Right renal pelvis (tissue), 4 donors: ENCODE results near the gene WFDC1. TPM values are rescaled to one million over a fixed set of nuclear protein-coding genes. Genes with fewer than 3 reads are reported as not detected.

Experiments used
- DNase-seq, 4 donors: peaks; one replicate each; pipeline ENCODE4 v3.0.0-alpha.2; 2013; ENCODE audit warnings: low read depth in 4 of 4, low spot score in 3 of 4, missing footprints in 1 of 4
- polyA plus RNA-seq, 4 donors: library from polyadenylated mRNA; unstranded; fragments of 120-200 nt; gene quantifications; one replicate each; pipeline ENCODE4 v1.2.1, GENCODE V29; 2013; ENCODE audit not compliant: insufficient read length in 4 of 4

The WFDC1 gene
- polyA plus RNA-seq, 4 donors: 2.8 to 5.0 (median 3.8) TPM

DNA sequence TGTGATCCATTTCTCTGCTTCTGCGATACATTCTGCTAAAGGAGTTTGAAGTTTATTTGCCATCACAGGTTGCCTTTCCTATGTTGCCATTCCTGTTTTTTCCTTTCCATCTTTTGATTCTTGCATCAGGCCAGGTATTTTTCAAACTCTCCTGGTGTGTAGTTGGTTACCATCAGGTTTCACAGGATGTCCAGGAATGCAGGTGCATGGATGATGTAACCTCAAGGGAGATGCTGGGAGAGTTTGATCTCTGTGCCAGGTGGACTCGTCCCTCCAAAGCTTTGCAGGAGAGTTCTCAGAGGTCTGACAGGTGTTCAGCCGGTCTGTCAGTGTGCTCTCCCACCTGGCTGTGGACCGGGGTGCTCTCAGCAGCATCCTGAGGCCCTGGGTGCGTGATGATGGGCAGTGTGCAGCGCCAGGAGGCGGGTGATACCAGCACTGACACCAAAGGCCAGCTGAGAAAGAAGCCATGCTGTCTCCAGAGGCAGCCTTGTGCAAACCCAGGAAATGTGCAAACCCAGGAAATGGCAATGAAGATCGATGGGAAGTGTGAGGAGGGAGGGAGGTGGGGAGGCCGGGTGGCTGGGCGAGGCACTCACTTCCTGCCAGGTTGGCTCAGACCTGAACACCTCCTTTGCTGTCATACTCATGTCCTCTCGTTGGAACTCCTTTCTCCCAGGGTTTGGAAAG is 75.4 kb downstream of the WFDC1 start:
- DNase-seq: no peak

DNA sequence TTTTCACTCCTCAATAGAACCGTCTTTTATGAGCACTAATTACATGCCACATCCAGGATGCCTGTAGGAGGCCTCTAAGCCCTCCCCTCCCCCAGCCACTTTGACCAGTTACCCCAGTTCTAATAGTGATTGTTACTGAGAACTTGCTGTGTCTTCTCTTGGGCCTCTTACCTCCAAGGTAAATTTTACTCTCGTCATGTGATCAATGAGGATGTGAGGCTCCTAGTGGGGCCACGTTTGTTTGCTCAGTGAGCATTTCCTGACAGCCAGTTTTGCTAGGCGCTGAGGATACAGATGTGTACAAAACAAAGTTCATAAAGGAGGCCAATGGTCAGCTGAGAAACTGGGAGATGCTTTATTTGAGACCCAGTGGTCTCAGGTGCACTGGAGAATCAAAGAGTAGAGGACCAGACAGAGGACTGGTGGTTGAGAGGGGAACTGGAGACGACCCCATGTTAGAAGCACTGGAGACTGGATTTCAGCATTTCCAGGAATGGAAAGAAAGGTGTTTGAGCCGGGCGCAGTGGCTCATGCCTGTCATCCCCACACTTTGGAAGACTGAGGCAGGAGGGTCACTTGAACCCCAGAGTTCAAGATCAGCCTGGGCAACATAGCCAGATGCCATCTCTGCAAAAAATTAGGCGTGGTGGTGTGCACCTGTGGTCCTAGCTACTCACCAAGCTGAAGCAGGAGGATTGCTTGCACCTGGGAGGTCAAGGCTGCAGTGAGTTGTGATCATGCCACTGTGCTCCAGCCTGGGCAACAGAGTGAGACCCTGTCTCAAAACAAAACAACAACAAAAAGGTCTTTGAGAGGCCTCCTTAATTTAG is 76.3 kb downstream of the WFDC1 start:
- DNase-seq: no peak

DNA sequence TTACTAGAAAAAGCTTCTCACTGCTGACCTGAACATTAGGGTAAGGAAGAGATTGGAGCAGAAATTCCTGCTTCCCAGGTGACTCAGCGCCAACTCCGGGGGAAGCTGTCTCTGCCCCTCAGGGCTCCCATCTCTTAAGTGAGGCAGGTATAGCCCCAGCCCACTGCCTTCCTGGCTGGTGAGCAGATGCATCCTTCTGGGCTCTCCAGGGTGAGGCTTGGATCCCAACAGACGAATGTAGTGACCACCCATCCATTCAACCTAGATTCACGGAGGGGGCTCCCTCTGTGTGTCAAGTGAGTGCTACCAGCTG is 76.8 kb downstream of the WFDC1 start:
- DNase-seq: no peak

DNA sequence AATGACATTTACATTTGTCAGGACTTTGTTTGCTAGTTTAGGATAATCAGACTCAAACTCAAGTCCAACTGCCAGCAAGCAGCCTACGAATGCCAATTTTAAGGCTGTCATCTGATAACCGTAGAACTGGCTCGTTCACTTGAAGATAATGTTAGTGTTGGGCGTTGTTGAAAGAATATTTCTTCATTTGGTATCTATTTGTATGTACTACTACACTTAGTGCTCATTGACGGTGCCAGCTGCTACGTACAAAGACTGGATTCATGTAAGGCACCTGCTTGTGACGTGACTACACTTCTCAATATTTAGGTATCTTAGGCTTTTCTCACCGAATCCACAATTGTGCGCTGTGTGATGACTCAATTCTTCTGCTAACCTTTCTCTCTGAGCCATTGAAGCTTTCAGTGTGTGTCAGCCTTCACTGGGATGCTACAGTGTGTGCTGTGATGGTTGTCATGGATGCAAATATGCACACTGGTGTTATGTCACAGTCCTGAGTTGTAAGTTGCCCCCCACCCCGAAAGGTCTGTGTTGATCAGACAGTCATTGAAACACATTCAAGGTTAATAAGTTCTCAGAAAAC is 79.3 kb downstream of the WFDC1 start:
- no peak for DNase-seq

DNA sequence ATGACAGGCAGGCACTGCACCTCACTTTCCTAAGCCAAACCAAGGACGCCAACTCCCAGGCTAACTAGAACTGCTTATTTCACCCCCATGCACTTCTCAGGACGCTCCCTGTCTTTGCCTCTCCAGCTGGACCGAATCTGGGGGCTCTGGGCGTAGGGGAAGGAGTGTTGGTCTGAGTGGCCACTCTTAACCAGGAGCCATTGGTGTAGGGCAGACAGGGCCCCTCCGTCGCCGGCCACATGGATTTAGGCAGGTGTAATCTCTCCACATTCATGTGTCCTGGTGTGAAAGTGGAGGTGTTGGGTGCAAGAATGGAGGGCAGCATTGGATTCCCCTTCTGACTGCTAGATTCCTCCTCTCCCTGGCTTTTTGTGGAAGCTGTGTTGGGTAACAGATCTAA is 83.4 kb downstream of the WFDC1 start:
- no peak for DNase-seq

DNA sequence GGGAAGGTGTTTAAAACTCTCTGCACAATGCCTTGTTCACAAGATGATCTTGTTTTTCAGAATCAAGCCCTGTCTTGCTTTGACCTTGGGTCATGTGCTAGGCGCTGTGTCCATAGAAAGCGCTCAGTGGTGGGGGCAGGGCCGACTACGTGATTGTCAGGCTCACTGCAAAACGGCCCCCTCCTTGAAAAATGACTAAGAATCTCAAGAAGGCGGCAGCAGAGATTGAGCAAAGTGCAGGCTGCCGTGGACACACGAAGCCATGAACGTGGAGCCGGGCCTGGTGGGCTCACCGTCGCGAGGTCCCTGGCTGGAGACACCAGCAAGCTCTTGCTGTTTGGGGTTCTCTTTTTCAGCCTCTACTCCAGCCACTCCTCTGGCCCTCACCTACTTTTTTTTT is 83.9 kb downstream of the WFDC1 start:
- no peak for DNase-seq

DNA sequence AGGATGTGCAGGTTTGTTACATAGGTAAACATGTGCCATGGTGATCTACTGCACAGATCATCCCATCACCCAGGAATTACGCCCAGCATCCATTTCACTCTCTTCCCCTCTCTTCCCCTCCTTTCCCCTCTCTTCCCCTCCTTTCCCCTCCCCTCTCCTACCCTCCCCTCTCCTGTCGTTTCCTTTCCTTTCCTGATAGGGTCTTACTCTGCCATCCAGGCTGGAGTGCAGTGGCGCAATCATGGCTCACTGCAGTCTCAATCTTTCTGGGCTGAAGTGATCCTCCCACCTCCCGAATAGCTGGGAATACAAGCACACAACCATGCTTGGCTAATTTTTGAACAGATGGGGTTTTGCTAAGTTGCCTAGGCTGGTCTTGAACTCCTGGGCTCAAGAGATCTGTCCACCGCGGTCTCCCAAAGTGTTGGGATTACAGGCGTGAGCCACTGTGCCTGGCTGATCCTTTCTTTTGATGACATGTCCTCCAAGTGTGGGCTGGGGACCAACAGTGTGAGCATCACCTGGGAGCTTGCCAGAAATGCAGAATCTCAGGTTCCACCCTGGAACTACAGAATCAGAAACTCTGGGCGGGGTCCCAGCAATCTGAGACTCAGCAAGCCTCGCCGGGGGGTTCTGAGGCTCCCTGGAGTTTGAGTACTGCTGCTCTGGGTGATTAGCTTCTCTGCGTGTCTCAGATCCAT is 84.5 kb downstream of the WFDC1 start:
- DNase-seq: no peak

Other genes with a start within 250 kb of the WFDC1 start
- 100 to 1,000 TPM; 112 to 115 (median 115) TPM for gene MBTPS1, start 177.9 kb upstream of the WFDC1 start, polyA plus RNA-seq
- 10 to 100 TPM; 38.7 to 53.0 (median 47.2) TPM for gene HSDL1, start 149.7 kb upstream of the WFDC1 start, polyA plus RNA-seq
- 1 to 10 TPM; 3.3 to 4.7 (median 4.4) TPM for gene DNAAF1, start 149.6 kb upstream of the WFDC1 start, polyA plus RNA-seq
- 10 to 100 TPM; 30.7 to 47.6 (median 40.2) TPM for gene TAF1C, start 107.8 kb upstream of the WFDC1 start, polyA plus RNA-seq
- gene ADAD2, start 103.7 kb upstream of the WFDC1 start, polyA plus RNA-seq: under 1 TPM in 2 of 4 donors, not detected in 2; 0.28 to 0.35 TPM
- gene KCNG4, start 54.9 kb upstream of the WFDC1 start, polyA plus RNA-seq: under 1 TPM in 1 of 4 donors, not detected in 3; 0.05 TPM
- gene ATP2C2, start 73.7 kb downstream of the WFDC1 start, polyA plus RNA-seq: 1 to 10 TPM in 2 of 4 donors, under 1 TPM in 2; 0.45 to 1.5 (median 0.85) TPM
- 10 to 100 TPM; 18.7 to 21.7 (median 19.2) TPM for gene MEAK7, start 209.8 kb downstream of the WFDC1 start, polyA plus RNA-seq